GM19468 (cell line): ENCODE measurements around the gene ADSL.

Experiments
- ATAC-seq: cut with Tn5 transposase; IDR thresholded peaks from one replicate; pipeline ENCODE4 v1.9.1; 2021; ENCODE audit warnings: mild to moderate bottlenecking, moderate library complexity, moderate number of reproducible peaks; ENCODE audit not compliant: unreplicated experiment; ENCODE audit errors: extremely low read depth

ADSL gene

GRCh38 chr22:40414838-40415505, 68.7 kb downstream of the ADSL start:
- no peak for ATAC-seq

GRCh38 chr22:40415531-40416266, 69.4 kb downstream of the ADSL start:
- ATAC-seq: no peak

GRCh38 chr22:40416267-40416570, 69.9 kb downstream of the ADSL start:
- ATAC-seq: no peak

- no peak for ATAC-seq
Measured at GRCh38 chr22:40416636-40417035, 70.3 kb downstream of the ADSL start.

GRCh38 chr22:40417041-40417440, 70.7 kb downstream of the ADSL start:
- ATAC-seq: no peak

- ATAC-seq: no peak
Measured at GRCh38 chr22:40417881-40418280, 71.6 kb downstream of the ADSL start.

- ATAC-seq: no peak
Measured at GRCh38 chr22:40418366-40419201, 72.3 kb downstream of the ADSL start.

GRCh38 chr22:40419718-40420117, 73.4 kb downstream of the ADSL start:
- no peak for ATAC-seq

- ATAC-seq: no peak
Measured at GRCh38 chr22:40420341-40421081, 74.2 kb downstream of the ADSL start.

GRCh38 chr22:40421082-40421350, 74.7 kb downstream of the ADSL start:
- ATAC-seq: no peak

GRCh38 chr22:40421941-40422340, 75.6 kb downstream of the ADSL start:
- no peak for ATAC-seq

- no peak for ATAC-seq
Measured at GRCh38 chr22:40422558-40423309, 76.4 kb downstream of the ADSL start.

GRCh38 chr22:40423310-40423688, 77.0 kb downstream of the ADSL start:
- no peak for ATAC-seq

GRCh38 chr22:40423882-40424640, 77.8 kb downstream of the ADSL start:
- ATAC-seq: no peak

GRCh38 chr22:40425082-40425481, 78.8 kb downstream of the ADSL start:
- no peak for ATAC-seq

- ATAC-seq: no peak
Measured at GRCh38 chr22:40426594-40427333, 80.5 kb downstream of the ADSL start.

- ATAC-seq: no peak
Measured at GRCh38 chr22:40428796-40429195, 82.5 kb downstream of the ADSL start.

- no peak for ATAC-seq
Measured at GRCh38 chr22:40429481-40429880, 83.2 kb downstream of the ADSL start.

- no peak for ATAC-seq
Measured at GRCh38 chr22:40430991-40431390, 84.7 kb downstream of the ADSL start.
